Activated CD4-positive, alpha-beta memory T cell treated with anti-CD3 and anti-CD28 coated beads, Interleukin-2, amount 10 ng/mL, durations not matched to agents 7 days and 5 days (primary cell): ENCODE data around the gene ADRB1. TPM values are rescaled to one million over a fixed set of nuclear protein-coding genes. Genes with fewer than 3 reads are reported as not detected.

Experiments used
- CTCF ChIA-PET: fragments of 350-600 bp; sonication (Branson Sonifier 250); formaldehyde crosslinking; loops from one replicate; lab custom pipeline; 2021; ENCODE audit warnings: antibody characterized with exemption, inconsistent platforms; lab: Charles Lee
- POLR2A ChIA-PET: fragments of 350-600 bp; sonication (Branson Sonifier 250); formaldehyde crosslinking; loops from one replicate; lab custom pipeline; 2021; ENCODE audit warnings: antibody characterized with exemption; lab: Charles Lee
- DNase-seq: peaks from one replicate; pipeline ENCODE4 v3.0.0-alpha.2; 2020
- H3K27ac Mint-ChIP-seq: one replicate; pipeline ENCODE4 v1.8.0; 2021; ENCODE audit warnings: mild to moderate bottlenecking, mixed read lengths
- H3K27me3 Mint-ChIP-seq: one replicate; pipeline ENCODE4 v1.8.0; 2021; ENCODE audit warnings: mixed read lengths
- H3K36me3 Mint-ChIP-seq: one replicate; pipeline ENCODE4 v1.8.0; 2021; ENCODE audit warnings: low read depth, mixed read lengths
- H3K4me1 Mint-ChIP-seq: one replicate; pipeline ENCODE4 v1.8.0; 2021; ENCODE audit warnings: mixed read lengths
- H3K4me3 Mint-ChIP-seq: one replicate; pipeline ENCODE4 v1.8.0; 2021; ENCODE audit warnings: mild to moderate bottlenecking, mixed read lengths
- H3K9me3 Mint-ChIP-seq: one replicate; pipeline ENCODE4 v1.8.0; 2021; ENCODE audit warnings: mixed read lengths
- total RNA-seq, 2 experiments: library from RNA; stranded (reverse); gene quantifications; one replicate each; pipeline ENCODE4 v1.2.3, GENCODE V29; 2021

The ADRB1 gene
- total RNA-seq, 2 experiments from 2014 or later, result 0.20 TPM

GRCh38 chr10:114017873-114018272, 25.8 kb upstream of the ADRB1 start:
- POLR2A ChIA-PET, result interaction anchor here (1.5 kb wide), 1 partner anchor 79 kb away, joined by 4 read pairs; no protein-coding TSS in a partner anchor
- Mint-ChIP-seq H3K27ac (no peak overlapping the region), H3K27me3 (peaks cover 36% of the 10 kb centered on the region), H3K36me3 (no peaks in the 10 kb centered on the region), H3K4me3 (no peak overlapping the region), H3K9me3 (peaks cover 6% of the 10 kb centered on the region), H3K4me1 (no peaks in the 10 kb centered on the region)
- CTCF ChIA-PET, result no interaction called here
- no peak for DNase-seq

GRCh38 chr10:114019226-114019625, 24.4 kb upstream of the ADRB1 start:
- Mint-ChIP-seq H3K36me3 (peaks cover 5% of the 10 kb centered on the region), H3K4me3 (no peak overlapping the region), H3K27ac (no peak overlapping the region), H3K4me1 (peaks cover 6% of the 10 kb centered on the region), H3K27me3 (peaks cover 40% of the 10 kb centered on the region), H3K9me3 (peaks cover 6% of the 10 kb centered on the region)
- no peak for DNase-seq
- CTCF ChIA-PET, result no interaction called here
- POLR2A ChIA-PET, result no interaction called here

GRCh38 chr10:114021154-114021553, 22.5 kb upstream of the ADRB1 start:
- peaks cover 31% of the 10 kb centered on the region for H3K27me3 Mint-ChIP-seq
- DNase-seq, result no peak
- H3K27ac Mint-ChIP-seq, result no peak overlapping the region
- peaks cover 14% of the 10 kb centered on the region for H3K36me3 Mint-ChIP-seq
- H3K4me1 Mint-ChIP-seq, result peaks cover 24% of the 10 kb centered on the region
- CTCF ChIA-PET, result interaction anchor here (0.6 kb wide), 1 partner anchor 653 kb away, joined by 3 read pairs; no protein-coding TSS in a partner anchor
- H3K4me3 Mint-ChIP-seq, result no peak overlapping the region
- H3K9me3 Mint-ChIP-seq, result peaks cover 3% of the 10 kb centered on the region
- POLR2A ChIA-PET, result interaction anchor here (0.9 kb wide), 1 partner anchor 22 kb away, joined by 3 read pairs; no protein-coding TSS in a partner anchor

- Mint-ChIP-seq H3K9me3 (peaks cover 3% of the 10 kb centered on the region), H3K27me3 (peaks cover 26% of the 10 kb centered on the region), H3K27ac (no peak overlapping the region), H3K4me3 (no peak overlapping the region), H3K36me3 (peaks cover 14% of the 10 kb centered on the region), H3K4me1 (peaks cover 30% of the 10 kb centered on the region)
- POLR2A ChIA-PET, result no interaction called here
- CTCF ChIA-PET, result interaction anchor here (0.6 to 1.3 kb wide), 3 partner anchors 20 to 652 kb away, joined by 3 to 4 read pairs (median 3); no protein-coding TSS in a partner anchor
- no peak for DNase-seq
Measured at GRCh38 chr10:114021717-114022680, 21.7 kb upstream of the ADRB1 start.

- POLR2A ChIA-PET, result no interaction called here
- H3K27ac Mint-ChIP-seq, result no peak overlapping the region
- H3K36me3 Mint-ChIP-seq, result peaks cover 14% of the 10 kb centered on the region
- peaks cover 3% of the 10 kb centered on the region for H3K9me3 Mint-ChIP-seq
- peaks cover 30% of the 10 kb centered on the region for H3K4me1 Mint-ChIP-seq
- peaks cover 22% of the 10 kb centered on the region for H3K27me3 Mint-ChIP-seq
- DNase-seq, result no peak
- CTCF ChIA-PET, result interaction anchor here (1.3 kb wide), 1 partner anchor 19 kb away, joined by 3 read pairs; no protein-coding TSS in a partner anchor
- H3K4me3 Mint-ChIP-seq, result no peak overlapping the region
Measured at GRCh38 chr10:114022766-114023597, 20.7 kb upstream of the ADRB1 start.

DNA sequence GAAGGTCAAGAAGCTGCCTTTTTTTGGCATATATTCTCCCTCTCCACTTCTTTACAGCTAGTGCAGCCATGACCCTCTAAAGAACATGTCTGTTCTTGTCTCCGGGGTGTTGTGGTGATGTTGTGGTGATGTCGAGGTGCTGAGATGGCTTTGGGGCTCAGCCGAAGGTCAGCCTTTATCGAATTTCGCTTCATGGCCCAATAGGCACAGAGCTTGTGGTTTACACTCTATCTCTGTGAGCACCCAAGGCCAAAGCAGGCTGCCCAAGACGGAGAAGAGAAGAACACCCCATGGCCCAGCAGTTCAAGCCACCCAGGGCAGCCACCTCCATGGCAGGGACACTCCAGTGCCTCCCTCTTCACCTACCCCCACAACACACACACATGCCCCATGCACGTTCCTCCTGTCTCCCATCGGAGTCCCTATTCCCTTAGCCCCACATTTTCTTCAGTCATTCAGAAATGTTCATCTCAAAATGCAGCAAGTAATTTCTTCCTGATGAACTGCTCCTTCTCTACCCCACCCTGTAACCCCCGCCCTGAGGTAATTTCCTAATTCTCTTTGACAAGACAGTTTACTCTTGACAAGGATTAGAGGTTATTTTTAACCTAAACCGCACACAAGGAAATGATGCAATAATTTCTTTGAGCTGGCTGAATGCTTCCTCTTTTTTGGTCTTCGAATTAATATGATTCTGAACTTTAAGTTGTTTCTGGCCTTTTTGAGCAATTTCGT, 18.6 kb upstream of the ADRB1 start:
- peaks cover 14% of the 10 kb centered on the region for H3K36me3 Mint-ChIP-seq
- peak overlapping the region; percentile 83 for H3K27ac Mint-ChIP-seq
- peaks cover 38% of the 10 kb centered on the region for H3K27me3 Mint-ChIP-seq
- DNase-seq, result no peak
- ChIA-PET CTCF (interaction anchor here (0.6 to 1.1 kb wide), 5 partner anchors 12 to 255 kb away, joined by 3 read pairs; no protein-coding TSS in a partner anchor), POLR2A (interaction anchor here (1.1 to 1.9 kb wide), 3 partner anchors 64 to 345 kb away, joined by 3 to 5 read pairs (median 4); no protein-coding TSS in a partner anchor)
- peaks cover 3% of the 10 kb centered on the region for H3K9me3 Mint-ChIP-seq
- H3K4me1 Mint-ChIP-seq, result peaks cover 33% of the 10 kb centered on the region
- H3K4me3 Mint-ChIP-seq, result peak overlapping the region; percentile 38

GRCh38 chr10:114025611-114026130, 18.0 kb upstream of the ADRB1 start:
- H3K36me3 Mint-ChIP-seq, result peaks cover 14% of the 10 kb centered on the region
- H3K4me1 Mint-ChIP-seq, result peaks cover 33% of the 10 kb centered on the region
- H3K4me3 Mint-ChIP-seq, result peak overlapping the region; percentile 22
- ChIA-PET CTCF (interaction anchor here (0.7 to 1.1 kb wide), 2 partner anchors 12 to 17 kb away, joined by 3 read pairs; no protein-coding TSS in a partner anchor), POLR2A (interaction anchor here (0.5 to 1.9 kb wide), 4 partner anchors 64 to 345 kb away, joined by 3 to 5 read pairs (median 4); no protein-coding TSS in a partner anchor)
- H3K9me3 Mint-ChIP-seq, result peaks cover 3% of the 10 kb centered on the region
- H3K27ac Mint-ChIP-seq, result peak overlapping the region; percentile 83
- no peak for DNase-seq
- H3K27me3 Mint-ChIP-seq, result peaks cover 39% of the 10 kb centered on the region

- peaks cover 3% of the 10 kb centered on the region for H3K9me3 Mint-ChIP-seq
- H3K27ac Mint-ChIP-seq, result no peak overlapping the region
- H3K27me3 Mint-ChIP-seq, result peaks cover 45% of the 10 kb centered on the region
- ChIA-PET POLR2A (interaction anchor here (0.5 kb wide), 1 partner anchor 77 kb away, joined by 4 read pairs; no protein-coding TSS in a partner anchor), CTCF (no interaction called here)
- no peak overlapping the region for H3K4me3 Mint-ChIP-seq
- peaks cover 33% of the 10 kb centered on the region for H3K4me1 Mint-ChIP-seq
- peaks cover 14% of the 10 kb centered on the region for H3K36me3 Mint-ChIP-seq
- DNase-seq, result no peak
Measured at GRCh38 chr10:114026189-114027040, 17.3 kb upstream of the ADRB1 start.

DNA sequence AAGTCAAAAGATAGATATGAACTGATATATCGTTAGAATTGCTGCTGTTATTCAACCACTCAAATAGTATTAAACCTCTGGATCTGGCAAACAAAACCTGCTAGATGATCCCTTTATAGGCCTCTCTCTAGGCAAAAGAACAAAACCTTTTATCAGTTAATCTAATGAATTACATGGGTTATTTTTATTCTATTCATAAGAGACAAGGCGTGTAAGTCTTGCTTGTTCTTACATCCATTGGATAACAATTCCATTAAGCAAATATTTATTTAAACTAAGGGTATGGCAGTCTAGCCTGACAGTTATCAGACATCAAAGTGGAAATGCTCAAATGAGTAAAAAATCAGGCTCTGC, 16.6 kb upstream of the ADRB1 start:
- peaks cover 14% of the 10 kb centered on the region for H3K36me3 Mint-ChIP-seq
- peaks cover 46% of the 10 kb centered on the region for H3K27me3 Mint-ChIP-seq
- POLR2A ChIA-PET, result no interaction called here
- peaks cover 3% of the 10 kb centered on the region for H3K9me3 Mint-ChIP-seq
- H3K4me3 Mint-ChIP-seq, result no peak overlapping the region
- no peak overlapping the region for H3K27ac Mint-ChIP-seq
- CTCF ChIA-PET, result no interaction called here
- no peak for DNase-seq
- H3K4me1 Mint-ChIP-seq, result peaks cover 33% of the 10 kb centered on the region

- H3K27ac Mint-ChIP-seq, result no peak overlapping the region
- peaks cover 46% of the 10 kb centered on the region for H3K27me3 Mint-ChIP-seq
- ChIA-PET POLR2A (no interaction called here), CTCF (no interaction called here)
- H3K9me3 Mint-ChIP-seq, result peaks cover 3% of the 10 kb centered on the region
- no peak overlapping the region for H3K4me3 Mint-ChIP-seq
- peaks cover 33% of the 10 kb centered on the region for H3K4me1 Mint-ChIP-seq
- peaks cover 14% of the 10 kb centered on the region for H3K36me3 Mint-ChIP-seq
- DNase-seq, result no peak
Measured at GRCh38 chr10:114027951-114028350, 15.7 kb upstream of the ADRB1 start.

DNA sequence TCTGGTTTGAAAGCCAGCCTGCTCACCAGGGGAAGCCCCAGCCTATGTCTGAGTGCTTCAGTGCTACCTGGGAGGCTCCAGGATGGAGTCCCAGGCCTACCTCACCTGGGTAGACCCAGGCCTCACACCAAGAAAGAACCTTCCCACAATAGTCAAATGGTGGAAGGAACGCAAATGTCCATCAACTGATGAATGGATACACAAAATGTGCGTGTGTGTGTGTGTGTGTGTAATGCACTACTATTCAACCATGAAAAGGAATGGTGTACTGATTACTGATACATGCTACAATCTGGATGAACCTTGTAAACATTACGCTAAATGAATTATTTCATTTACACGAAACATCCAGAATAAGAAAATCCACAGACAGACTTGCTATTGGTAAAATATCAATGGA, 15.2 kb upstream of the ADRB1 start:
- no peak for DNase-seq
- Mint-ChIP-seq H3K4me3 (no peak overlapping the region), H3K9me3 (peaks cover 3% of the 10 kb centered on the region), H3K27me3 (peaks cover 45% of the 10 kb centered on the region), H3K4me1 (peaks cover 33% of the 10 kb centered on the region), H3K36me3 (peaks cover 14% of the 10 kb centered on the region), H3K27ac (no peak overlapping the region)
- CTCF ChIA-PET, result no interaction called here
- POLR2A ChIA-PET, result no interaction called here
